ENCODE data around the gene SUSD3.

- TF ChIP-seq CTCF (IDR thresholded peaks at IDR 0.05) (no peak), POLR2A (IDR thresholded peaks at IDR 0.05) (no peak)
These were observed 6.8 kb upstream of the SUSD3 start for GRCh38 chr9:93051680-93052089.
